ENCODE results near the gene OCA2.

Gene OCA2

DNA sequence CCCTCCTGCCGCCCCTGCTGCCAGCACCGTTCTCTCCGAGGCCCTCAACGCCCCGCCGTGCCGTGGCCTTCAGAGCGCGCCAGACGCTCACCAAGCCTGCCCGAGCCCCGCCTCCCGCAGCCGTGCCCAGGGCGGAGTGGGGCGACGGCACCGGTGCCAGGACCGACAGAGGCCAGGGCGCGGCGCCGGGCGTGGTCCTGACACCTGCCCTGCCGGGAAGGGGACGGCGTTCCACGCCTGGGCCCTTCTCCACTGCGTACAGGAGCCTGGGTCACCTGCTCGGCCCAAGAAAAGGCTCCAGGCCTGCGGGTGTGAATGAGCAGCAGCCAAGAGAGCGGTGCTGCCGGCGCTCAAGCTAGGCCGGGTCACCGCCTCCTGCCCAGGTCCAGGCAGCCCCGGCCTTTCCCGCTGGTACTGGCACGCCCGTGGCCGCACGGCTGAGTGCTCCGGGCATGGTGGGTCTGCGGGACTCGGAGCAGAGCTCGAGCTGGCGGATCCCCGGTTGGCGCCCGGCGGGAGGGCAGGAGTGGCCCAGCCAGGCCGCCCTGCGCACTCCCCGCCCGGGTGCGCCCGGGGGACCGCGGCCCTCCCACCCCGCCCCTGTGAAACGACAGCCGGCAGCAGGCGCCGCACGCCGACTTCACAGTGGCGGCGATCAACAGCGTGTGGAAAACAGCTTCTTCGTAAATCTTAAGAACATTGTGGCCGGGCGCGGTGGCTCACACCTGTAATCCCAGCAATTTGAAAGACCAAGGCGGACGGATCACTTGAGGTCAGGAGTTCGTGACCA lies 4.2 kb downstream of the OCA2 start:
- Histone ChIP-seq H3K27me3 (ENCODE audit: low read depth, low read length) (no peaks in the 10 kb centered on the region), H3K36me3 (replicated peaks; ENCODE audit: low read depth, low read length) (no peaks in the 10 kb centered on the region), H4K20me1 (ENCODE audit: insufficient read depth, low read length) (no peaks in the 10 kb centered on the region), H3K4me1 (ENCODE audit: low read length) (no peaks in the 10 kb centered on the region), H3K79me2 (ENCODE audit: low read length) (no peaks in the 10 kb centered on the region), H3K9ac (ENCODE audit: low read length) (no peak overlapping the region), H3K27ac (ENCODE audit: low read length) (no peak overlapping the region), H3K4me2 (ENCODE audit: low read length) (peak overlapping the region; percentile 56; the same call in 1 of the 2 replicates), H3K9me3 (ENCODE audit: insufficient read depth, low read length) (no peaks in the 10 kb centered on the region; the same call in 1 of the 2 replicates), H2AFZ (ENCODE audit: low read depth, low read length) (no peak overlapping the region), H3K4me3 (ENCODE audit: low read length) (peak overlapping the region; percentile 71; the same call in 1 of the 2 replicates)
- no peak for TF ChIP-seq EZH2phosphoT487 (IDR thresholded peaks at IDR 0.05; ENCODE audit: low read depth)
- TF ChIP-seq, protein P1, sequence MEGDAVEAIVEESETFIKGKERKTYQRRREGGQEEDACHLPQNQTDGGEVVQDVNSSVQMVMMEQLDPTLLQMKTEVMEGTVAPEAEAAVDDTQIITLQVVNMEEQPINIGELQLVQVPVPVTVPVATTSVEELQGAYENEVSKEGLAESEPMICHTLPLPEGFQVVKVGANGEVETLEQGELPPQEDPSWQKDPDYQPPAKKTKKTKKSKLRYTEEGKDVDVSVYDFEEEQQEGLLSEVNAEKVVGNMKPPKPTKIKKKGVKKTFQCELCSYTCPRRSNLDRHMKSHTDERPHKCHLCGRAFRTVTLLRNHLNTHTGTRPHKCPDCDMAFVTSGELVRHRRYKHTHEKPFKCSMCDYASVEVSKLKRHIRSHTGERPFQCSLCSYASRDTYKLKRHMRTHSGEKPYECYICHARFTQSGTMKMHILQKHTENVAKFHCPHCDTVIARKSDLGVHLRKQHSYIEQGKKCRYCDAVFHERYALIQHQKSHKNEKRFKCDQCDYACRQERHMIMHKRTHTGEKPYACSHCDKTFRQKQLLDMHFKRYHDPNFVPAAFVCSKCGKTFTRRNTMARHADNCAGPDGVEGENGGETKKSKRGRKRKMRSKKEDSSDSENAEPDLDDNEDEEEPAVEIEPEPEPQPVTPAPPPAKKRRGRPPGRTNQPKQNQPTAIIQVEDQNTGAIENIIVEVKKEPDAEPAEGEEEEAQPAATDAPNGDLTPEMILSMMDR (IDR thresholded peaks at IDR 0.05; ENCODE audit: low read depth, low read length): no peak

DNA sequence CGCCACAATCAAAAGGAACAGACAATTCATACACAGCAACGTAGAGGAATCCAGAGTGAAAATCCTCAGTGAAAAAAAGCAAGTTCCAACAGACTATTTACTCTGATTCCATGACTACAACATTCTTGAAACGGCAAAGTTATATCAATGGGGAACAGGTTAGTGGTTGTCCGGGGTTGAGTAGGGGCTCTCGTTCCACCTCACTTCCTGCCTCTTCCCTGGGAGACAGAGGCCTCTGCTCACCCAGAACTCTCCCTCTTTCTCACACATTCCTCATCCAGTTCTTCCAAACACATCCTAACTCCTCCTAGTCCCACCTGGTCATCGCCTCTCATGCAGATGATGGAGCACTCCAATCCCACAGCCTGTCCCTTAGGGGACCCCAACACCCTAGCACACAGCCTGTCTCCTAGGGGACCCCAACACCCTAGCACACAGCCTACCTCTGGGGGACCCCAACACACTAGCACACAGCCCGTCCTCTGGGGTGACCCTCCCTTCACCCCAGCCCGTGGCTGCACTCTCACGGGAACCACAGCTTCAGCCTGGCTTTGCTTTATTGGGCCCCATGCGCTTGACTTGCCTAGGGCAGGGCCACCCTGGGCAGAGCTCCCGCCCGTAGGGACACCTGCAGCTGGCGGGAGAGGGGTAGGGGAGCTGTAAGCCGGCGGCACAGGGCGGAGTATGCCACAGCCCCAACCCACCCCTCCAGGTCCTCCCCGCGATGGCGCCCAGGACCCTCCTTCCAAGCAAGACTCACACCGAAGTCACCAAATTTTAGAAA lies 5.2 kb downstream of the OCA2 start:
- H3K9me3 ChIP-seq (ENCODE audit: insufficient read depth, low read length): no peaks in the 10 kb centered on the region; the same call in 1 of the 2 replicates
- TF ChIP-seq EZH2phosphoT487 (IDR thresholded peaks at IDR 0.05; ENCODE audit: low read depth): no peak
- TF ChIP-seq, protein P1 (IDR thresholded peaks at IDR 0.05; ENCODE audit: low read depth, low read length): no peak
- no peaks in the 10 kb centered on the region for H3K36me3 ChIP-seq (replicated peaks; ENCODE audit: low read depth, low read length)
- H2AFZ ChIP-seq (ENCODE audit: low read depth, low read length): no peak overlapping the region
- H4K20me1 ChIP-seq (ENCODE audit: insufficient read depth, low read length): no peaks in the 10 kb centered on the region
- H3K4me1 ChIP-seq (ENCODE audit: low read length): no peaks in the 10 kb centered on the region
- H3K4me2 ChIP-seq (ENCODE audit: low read length): no peak overlapping the region
- no peaks in the 10 kb centered on the region for H3K27me3 ChIP-seq (ENCODE audit: low read depth, low read length)
- no peaks in the 10 kb centered on the region for H3K79me2 ChIP-seq (ENCODE audit: low read length)
- H3K27ac ChIP-seq (ENCODE audit: low read length): no peak overlapping the region
- H3K4me3 ChIP-seq (ENCODE audit: low read length): no peak overlapping the region
- no peak overlapping the region for H3K9ac ChIP-seq (ENCODE audit: low read length)

DNA sequence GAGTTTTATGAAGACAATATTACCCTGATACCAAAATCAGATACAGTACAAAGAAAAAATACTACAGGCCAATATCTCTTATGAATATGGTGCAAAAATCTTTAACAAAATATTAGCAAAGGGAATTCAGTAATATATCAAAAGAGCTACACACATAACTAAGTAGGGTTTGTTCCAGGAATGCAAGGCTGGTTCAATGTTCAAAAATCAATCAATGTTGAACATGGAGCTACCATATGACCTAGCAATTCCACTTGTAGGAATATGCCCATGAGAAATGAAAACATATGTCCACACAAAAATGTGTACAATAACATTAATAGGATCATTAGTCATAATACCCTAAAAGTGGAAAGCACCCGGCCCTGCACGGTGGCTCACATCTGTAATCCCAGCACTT lies 7.8 kb downstream of the OCA2 start:
- Histone ChIP-seq H3K4me1 (ENCODE audit: low read length) (no peaks in the 10 kb centered on the region), H3K4me2 (ENCODE audit: low read length) (no peak overlapping the region), H3K9me3 (ENCODE audit: insufficient read depth, low read length) (no peaks in the 10 kb centered on the region; the same call in 1 of the 2 replicates), H3K27me3 (ENCODE audit: low read depth, low read length) (no peaks in the 10 kb centered on the region), H3K4me3 (ENCODE audit: low read length) (no peak overlapping the region), H3K27ac (ENCODE audit: low read length) (no peak overlapping the region), H2AFZ (ENCODE audit: low read depth, low read length) (no peak overlapping the region), H3K9ac (ENCODE audit: low read length) (no peak overlapping the region), H3K79me2 (ENCODE audit: low read length) (no peaks in the 10 kb centered on the region), H3K36me3 (replicated peaks; ENCODE audit: low read depth, low read length) (no peaks in the 10 kb centered on the region), H4K20me1 (ENCODE audit: insufficient read depth, low read length) (no peaks in the 10 kb centered on the region)
- no peak for TF ChIP-seq EZH2phosphoT487 (IDR thresholded peaks at IDR 0.05; ENCODE audit: low read depth)
- TF ChIP-seq, protein P1 (IDR thresholded peaks at IDR 0.05; ENCODE audit: low read depth, low read length): no peak

DNA sequence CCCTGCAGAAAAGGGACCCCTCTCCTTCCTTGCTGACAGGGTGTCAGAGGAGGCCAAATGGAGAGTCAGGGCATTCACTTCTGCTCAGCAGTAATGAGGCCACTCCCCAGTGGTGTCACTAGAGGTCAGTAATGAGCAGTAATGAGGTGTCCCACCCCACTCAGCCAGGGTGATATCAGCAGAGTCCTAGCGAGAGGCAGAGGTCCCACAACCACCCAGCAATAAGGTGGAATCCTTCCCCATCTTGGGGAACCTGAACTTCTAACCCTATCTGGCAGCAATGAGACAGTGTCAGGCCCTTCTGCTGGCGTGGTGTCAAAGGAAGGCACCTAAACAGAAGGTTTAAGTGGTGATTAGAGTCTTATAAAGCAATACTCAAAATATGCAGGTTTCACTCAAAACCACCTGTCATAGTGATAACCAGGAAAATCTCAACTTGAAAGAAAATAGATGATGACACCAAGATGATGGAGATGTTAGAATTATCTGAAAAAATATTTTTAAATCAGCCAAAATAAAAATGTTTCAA lies 12.9 kb downstream of the OCA2 start:
- H3K9me3 ChIP-seq (ENCODE audit: insufficient read depth, low read length): no peaks in the 10 kb centered on the region; the same call in 1 of the 2 replicates
- no peak overlapping the region for H3K9ac ChIP-seq (ENCODE audit: low read length)
- H3K36me3 ChIP-seq (replicated peaks; ENCODE audit: low read depth, low read length): no peaks in the 10 kb centered on the region
- H4K20me1 ChIP-seq (ENCODE audit: insufficient read depth, low read length): no peaks in the 10 kb centered on the region
- H3K4me3 ChIP-seq (ENCODE audit: low read length): no peak overlapping the region
- no peak overlapping the region; the same call in 1 of the 2 replicates for H2AFZ ChIP-seq (ENCODE audit: low read depth, low read length)
- no peaks in the 10 kb centered on the region for H3K4me1 ChIP-seq (ENCODE audit: low read length)
- H3K79me2 ChIP-seq (ENCODE audit: low read length): no peaks in the 10 kb centered on the region
- no peak overlapping the region for H3K27ac ChIP-seq (ENCODE audit: low read length)
- TF ChIP-seq EZH2phosphoT487 (IDR thresholded peaks at IDR 0.05; ENCODE audit: low read depth): no peak
- TF ChIP-seq, protein P1 (IDR thresholded peaks at IDR 0.05; ENCODE audit: low read depth, low read length): peak; percentile 70
- H3K4me2 ChIP-seq (ENCODE audit: low read length): peak overlapping the region; percentile 16; the same call in 1 of the 2 replicates
- no peaks in the 10 kb centered on the region for H3K27me3 ChIP-seq (ENCODE audit: low read depth, low read length)
